OCI-LY7 (cell line): Measurements from ENCODE around the gene YOD1.

Experiments
- CTCF ChIP-seq: fragments of 200-600 bp; sonication (generic); conservative IDR thresholded peaks from 2 replicates; pipeline ENCODE4 v1.5.1; 2014; ENCODE audit warnings: mild to moderate bottlenecking, antibody characterized with exemption, low read length, moderate library complexity, mixed read lengths
- EZH2phosphoT487 ChIP-seq: fragments of 200-600 bp; sonication (generic); IDR thresholded peaks from 2 replicates; pipeline ENCODE4 v1.6.1; 2018; ENCODE audit warnings: low read depth, borderline replicate concordance, mild to moderate bottlenecking, mixed run types, antibody characterized with exemption, low read length, moderate library complexity, mixed read lengths

GRCh38 chr1:207052911-207053769 is 2.1 kb upstream of the YOD1 start, which contains the start of gene PFKFB2:
- TF ChIP-seq CTCF (0 out of 2 replicates have a peak, but pooled peaks have one; percentile 16), EZH2phosphoT487 (no peak)
